Measurements from ENCODE around the gene TFDP1.

Gene TFDP1

GRCh38 chr13:113596321-113597200 lies 12.0 kb downstream of the TFDP1 start:
- in situ Hi-C loops (cut with HindIII; ENCODE audit: low sequenced_read_pairs): no loop called here

- in situ Hi-C loops (cut with HindIII; ENCODE audit: low sequenced_read_pairs): no loop called here
These were observed 13.0 kb downstream of the TFDP1 start for GRCh38 chr13:113597391-113598080.

DNA sequence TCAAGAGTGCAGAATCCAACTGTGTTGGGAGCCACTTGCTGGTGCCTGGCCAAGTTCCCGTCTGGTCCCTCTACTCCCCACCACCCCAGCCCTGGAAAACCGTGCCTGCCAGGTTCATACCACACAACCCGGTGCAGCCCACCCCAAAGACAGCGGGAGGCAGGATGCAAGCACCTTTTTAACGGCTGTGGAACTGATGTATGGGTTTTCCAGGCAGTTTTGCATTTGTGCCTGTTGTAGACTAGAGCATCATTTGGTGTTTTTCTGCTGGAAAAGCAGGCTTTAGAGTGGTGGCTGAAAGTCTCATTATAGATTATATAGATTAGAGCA lies 13.5 kb downstream of the TFDP1 start:
- in situ Hi-C loops (cut with HindIII; ENCODE audit: low sequenced_read_pairs): no loop called here

- in situ Hi-C loops (cut with HindIII; ENCODE audit: low sequenced_read_pairs): no loop called here
These were observed 13.9 kb downstream of the TFDP1 start for GRCh38 chr13:113598481-113598880.

DNA sequence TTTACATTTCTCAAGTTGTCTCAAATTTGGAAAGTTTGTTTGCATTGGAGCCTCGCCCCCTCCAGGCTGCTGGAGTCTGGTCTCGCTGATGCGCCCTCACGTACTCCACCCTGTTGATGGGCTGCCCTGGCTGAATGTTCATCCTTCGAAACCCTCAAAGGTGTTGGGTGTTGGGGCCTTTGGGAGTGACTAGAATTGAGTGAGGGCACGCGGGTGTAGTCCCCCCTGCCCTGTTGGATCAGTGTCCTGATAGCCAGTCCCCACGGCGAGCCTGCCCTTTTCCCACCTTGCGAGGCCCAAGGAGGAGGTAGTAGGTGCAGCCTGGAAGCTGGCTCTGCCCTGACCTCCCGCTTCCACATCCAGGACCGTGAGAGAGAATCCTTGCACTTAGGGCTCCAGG lies 14.8 kb downstream of the TFDP1 start:
- in situ Hi-C loops (cut with HindIII; ENCODE audit: low sequenced_read_pairs): no loop called here

DNA sequence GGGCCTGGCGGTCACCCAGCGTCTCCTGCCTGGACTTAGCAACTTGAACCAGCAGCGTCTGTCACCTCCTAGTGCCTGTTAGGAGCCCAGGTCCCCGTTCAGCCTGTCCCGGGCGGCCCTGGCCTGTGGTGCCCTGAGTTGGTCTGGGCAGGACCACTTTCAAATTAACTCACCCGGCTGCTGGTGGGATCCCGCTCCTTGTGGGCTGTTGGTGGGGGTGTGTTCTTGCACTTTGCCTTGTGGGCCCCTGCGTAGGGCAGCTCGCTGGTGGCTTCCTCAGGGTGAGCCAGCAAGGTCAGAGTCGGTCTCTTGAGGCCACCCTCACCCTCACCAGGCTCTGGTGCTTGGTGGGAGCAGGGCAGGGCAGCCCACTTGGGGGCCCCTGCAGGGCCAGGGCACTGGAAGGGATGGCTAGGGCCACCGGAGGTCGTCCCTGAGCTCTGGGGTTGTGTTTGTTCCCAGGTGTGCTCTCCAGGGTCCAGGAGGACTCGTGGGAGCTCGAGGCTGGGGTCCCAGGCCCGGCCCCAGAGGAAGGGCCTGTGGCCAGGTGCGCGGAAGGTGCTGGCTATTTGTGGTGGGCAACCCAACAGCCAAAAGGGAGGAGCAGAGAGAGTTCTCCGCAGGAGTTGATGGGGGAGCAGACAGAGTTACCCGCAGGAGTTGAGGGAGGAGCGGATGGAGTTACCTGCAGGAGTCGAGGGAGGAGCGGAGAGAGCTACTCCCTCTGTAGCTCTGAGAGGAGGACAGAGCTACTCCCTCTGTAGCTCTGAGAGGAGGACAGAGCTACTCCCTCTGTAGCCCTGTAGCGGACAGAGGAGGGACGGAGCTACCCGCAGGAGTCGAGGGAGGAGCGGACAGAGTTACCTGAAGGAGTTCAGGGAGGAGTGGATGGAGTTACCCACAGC lies 16.9 kb downstream of the TFDP1 start:
- in situ Hi-C loops (cut with HindIII; ENCODE audit: low sequenced_read_pairs): no loop called here

- in situ Hi-C loops (cut with HindIII; ENCODE audit: low sequenced_read_pairs): no loop called here
These were observed 17.9 kb downstream of the TFDP1 start for GRCh38 chr13:113602291-113602988.

GRCh38 chr13:113603116-113603710 lies 18.7 kb downstream of the TFDP1 start:
- in situ Hi-C loops (cut with HindIII; ENCODE audit: low sequenced_read_pairs): no loop called here

GRCh38 chr13:113604186-113604585 lies 19.6 kb downstream of the TFDP1 start:
- in situ Hi-C loops (cut with HindIII; ENCODE audit: low sequenced_read_pairs): no loop called here

- in situ Hi-C loops (cut with HindIII; ENCODE audit: low sequenced_read_pairs): no loop called here
These were observed 20.9 kb downstream of the TFDP1 start for GRCh38 chr13:113605461-113605860.

DNA sequence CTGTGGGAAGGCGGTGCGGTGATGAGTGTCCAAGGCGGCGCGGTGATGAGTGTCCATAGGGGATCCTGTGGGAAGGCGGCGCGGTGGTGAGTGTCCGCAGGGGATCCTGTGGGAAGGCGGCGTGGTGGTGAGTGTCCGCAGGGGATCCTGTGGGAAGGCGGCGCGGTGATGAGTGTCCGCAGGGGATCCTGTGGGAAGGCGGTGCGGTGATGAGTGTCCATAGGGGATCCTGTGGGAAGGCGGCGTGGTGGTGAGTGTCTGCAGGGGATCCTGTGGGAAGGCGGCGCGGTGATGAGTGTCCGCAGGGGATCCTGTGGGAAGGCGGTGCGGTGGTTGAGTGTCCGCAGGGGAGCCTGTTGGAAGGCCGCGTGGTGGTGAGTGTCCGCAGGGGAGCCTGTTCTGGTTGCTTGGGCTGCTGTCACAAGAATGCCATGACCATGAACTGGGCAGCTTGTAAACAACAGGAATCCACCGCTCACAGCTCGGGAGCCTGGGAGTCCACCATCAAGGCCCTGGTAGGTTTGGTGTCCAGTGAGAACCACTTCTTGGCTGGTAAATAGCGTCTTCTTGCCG lies 21.4 kb downstream of the TFDP1 start:
- in situ Hi-C loops (cut with HindIII; ENCODE audit: low sequenced_read_pairs): no loop called here

DNA sequence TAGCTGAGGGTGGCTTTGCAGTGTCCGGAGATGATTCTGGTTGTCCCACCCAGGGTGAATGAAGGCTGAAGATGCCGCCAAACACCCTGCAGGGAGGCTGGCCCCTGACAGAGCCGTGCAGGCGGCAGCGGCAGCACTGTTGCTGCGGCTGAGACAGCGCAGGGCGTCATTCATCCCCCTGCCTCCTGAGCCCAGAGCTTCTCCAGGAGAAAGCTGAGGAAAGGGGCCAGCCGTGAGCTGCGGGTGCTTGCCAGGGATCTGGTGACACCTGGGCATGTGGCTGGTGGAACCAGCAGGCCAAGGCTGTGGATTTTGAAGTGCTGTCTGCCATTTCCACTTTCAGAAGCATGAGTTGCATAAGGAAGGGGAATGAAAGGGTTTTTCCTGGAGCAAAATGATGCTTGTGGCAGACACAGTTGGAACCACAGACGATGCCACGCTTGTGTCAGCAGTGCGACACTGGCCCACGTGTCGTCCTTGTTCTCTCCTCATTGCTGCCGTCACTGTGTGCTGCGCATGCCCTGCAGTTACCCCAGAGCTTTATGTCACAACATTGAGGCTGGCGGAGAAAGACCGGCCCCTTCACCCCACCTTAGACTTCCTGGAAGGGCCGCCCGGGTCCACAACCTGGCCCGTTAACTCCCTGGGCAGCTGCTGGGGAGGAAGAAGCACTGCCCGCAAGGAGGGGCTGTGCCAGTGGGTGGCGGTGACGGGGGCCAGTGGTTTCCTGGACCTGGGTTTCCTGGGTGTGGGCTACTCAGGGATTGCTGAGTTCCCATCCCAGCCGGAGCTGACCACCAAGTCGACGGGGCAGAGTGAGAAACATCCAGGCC lies 22.7 kb downstream of the TFDP1 start:
- in situ Hi-C loops (cut with HindIII; ENCODE audit: low sequenced_read_pairs): no loop called here

DNA sequence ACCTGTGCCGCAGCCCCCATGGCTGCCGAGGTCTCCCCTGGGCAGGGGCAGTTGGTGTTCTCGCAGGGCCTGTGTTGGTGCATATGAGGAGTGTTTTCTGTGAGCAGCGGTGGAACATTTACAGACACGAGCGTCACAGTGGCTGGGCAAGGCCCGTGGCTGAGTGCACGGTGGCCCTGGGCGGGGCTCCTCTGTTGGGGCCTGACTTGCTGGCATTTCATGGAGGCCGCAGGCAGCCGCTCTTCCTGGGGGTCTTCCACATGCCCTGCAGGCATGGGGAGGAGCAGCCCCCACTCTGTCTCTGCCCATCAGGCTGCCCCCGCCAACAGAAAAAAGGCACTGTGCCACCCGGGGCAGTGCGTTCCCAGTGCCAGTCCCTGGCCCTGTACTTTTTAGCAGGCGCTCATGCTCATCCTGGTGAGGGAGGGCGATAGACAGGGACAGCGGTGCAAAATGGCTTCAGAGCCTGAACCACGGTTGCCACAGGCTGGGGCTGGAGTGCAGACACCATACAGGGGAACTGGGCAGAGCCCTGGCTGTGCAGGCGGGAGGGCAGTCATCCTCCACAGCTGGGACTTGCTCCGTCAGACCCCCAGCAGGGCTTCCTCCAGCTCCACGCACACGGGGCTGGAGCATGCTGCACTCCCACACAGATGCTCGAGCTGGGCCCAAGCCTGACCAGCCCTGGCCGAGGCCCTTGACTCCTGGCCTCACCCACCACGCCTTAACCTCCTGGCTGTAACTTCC lies 23.5 kb downstream of the TFDP1 start:
- in situ Hi-C loops (cut with HindIII; ENCODE audit: low sequenced_read_pairs): no loop called here

DNA sequence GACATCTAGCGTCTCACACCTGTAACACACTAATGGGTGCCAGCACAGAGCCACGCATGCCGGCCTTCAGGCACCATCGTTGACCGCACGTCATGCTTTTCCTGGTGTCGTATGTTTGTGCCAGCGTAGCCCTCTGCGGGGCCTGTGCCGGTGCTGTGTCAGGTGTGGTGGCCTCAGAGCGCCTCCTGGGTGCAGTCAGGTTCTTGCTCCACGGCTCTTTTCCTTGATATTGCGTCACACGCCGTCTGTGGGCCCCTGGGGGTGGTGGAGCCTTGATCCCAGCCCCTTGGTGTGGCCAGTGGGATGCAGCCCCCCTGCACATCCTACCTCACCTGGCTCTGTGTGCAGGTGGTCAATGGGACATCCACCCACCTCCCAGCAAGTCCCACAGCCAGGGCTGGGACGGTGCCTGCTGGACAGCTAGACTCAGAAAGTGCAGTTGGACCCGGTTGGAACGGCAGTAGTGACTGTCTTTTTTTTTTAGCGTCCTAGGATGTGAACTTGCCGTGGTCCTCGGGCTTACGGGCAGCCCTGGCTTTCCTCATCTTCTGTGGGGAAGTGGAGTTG lies 24.5 kb downstream of the TFDP1 start:
- in situ Hi-C loops (cut with HindIII; ENCODE audit: low sequenced_read_pairs): no loop called here

GRCh38 chr13:113609616-113610015 lies 25.1 kb downstream of the TFDP1 start:
- in situ Hi-C loops (cut with HindIII; ENCODE audit: low sequenced_read_pairs): no loop called here

- in situ Hi-C loops (cut with HindIII; ENCODE audit: low sequenced_read_pairs): no loop called here
These were observed 25.7 kb downstream of the TFDP1 start for GRCh38 chr13:113610266-113610665.

GRCh38 chr13:113611996-113612395 lies 27.4 kb downstream of the TFDP1 start:
- in situ Hi-C loops (cut with HindIII; ENCODE audit: low sequenced_read_pairs): no loop called here

DNA sequence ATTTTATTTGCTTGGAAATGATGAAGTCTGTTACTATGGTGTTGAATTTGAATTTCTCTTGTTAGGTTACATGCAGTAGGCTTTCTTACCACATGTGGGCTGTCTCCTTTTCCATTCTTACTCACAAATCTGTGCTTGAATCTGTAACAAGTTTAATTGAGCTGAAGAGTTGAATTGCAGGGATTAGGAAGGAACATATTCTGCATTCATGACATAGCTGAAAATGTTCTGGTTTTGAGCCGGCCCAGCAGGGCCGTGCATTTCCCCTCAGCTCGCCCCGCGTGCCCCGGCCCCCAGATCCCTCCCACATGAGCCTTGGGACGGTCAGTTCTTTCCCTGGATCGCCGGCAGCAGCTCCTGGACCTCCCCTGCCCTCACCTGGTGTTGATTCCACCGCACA lies 28.1 kb downstream of the TFDP1 start:
- in situ Hi-C loops (cut with HindIII; ENCODE audit: low sequenced_read_pairs): no loop called here

Measured in DLD1 (cell line).